Pulmonary artery endothelial cell (primary cell): ENCODE results near the gene OLFM1. TPM values are rescaled to one million over a fixed set of nuclear protein-coding genes. Genes with fewer than 3 reads are reported as not detected.

ENCODE experiments used
- DNase-seq: peaks from one replicate; pipeline ENCODE4 v3.0.0-alpha.2; 2011; ENCODE audit warnings: low read depth, low spot score
- total RNA-seq: library from RNA; depleted of rRNA; stranded (reverse); fragments of >200 nt; gene quantifications from 2 replicates; pipeline ENCODE4 v1.2.3, GENCODE V29; 2014

Gene OLFM1
- 0.13 and 0.46 TPM in 2 replicates for total RNA-seq

- DNase-seq, result peak; percentile 8
These were observed at the start of gene OLFM1 for GRCh38 chr9:135087489-135087792. TSS of gene OLFM1 (plus strand) at chr9:135087668. CDS start at chr9:135087990, 322 bp downstream.

- no peak for DNase-seq
These were observed 49.1 kb upstream of the OLFM1 start for GRCh38 chr9:135038331-135038730.

GRCh38 chr9:135038826-135039225 lies 48.6 kb upstream of the OLFM1 start:
- no peak for DNase-seq

DNA sequence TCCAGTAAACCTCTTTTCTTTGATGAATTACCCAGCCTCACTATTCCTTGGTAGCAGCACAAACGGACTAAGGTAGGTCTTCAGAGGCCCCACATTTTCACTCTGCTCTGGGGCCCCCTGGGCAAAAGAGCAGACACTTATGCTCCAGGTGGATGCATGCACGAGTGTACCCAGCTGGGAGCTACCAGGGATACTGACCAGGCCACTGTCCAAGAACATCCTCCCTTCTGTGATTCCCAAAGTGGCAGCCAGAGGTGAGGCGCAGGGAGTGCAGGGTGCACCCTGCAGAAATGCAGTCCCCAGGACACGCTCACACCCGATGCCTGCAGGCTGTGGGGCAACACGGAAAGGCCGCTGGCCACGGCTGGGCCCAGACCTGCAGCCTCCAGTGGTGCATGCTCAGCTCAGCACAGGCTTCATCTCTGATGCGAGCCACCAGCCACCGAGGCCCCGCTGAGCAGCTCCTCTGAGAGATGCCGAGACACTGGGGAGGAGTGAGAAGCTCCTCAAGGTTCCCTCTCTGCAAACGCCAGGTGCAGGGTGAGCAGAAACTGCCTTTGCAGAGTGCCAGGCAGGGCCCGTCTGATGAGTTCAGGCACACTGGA lies 48.1 kb upstream of the OLFM1 start:
- no peak for DNase-seq

- DNase-seq, result no peak
These were observed 47.4 kb upstream of the OLFM1 start for GRCh38 chr9:135039916-135040645.

GRCh38 chr9:135040892-135041291 lies 46.6 kb upstream of the OLFM1 start:
- DNase-seq, result no peak

GRCh38 chr9:135043345-135043744 lies 44.1 kb upstream of the OLFM1 start:
- DNase-seq, result no peak

GRCh38 chr9:135045264-135045927 lies 42.1 kb upstream of the OLFM1 start:
- DNase-seq, result no peak

DNA sequence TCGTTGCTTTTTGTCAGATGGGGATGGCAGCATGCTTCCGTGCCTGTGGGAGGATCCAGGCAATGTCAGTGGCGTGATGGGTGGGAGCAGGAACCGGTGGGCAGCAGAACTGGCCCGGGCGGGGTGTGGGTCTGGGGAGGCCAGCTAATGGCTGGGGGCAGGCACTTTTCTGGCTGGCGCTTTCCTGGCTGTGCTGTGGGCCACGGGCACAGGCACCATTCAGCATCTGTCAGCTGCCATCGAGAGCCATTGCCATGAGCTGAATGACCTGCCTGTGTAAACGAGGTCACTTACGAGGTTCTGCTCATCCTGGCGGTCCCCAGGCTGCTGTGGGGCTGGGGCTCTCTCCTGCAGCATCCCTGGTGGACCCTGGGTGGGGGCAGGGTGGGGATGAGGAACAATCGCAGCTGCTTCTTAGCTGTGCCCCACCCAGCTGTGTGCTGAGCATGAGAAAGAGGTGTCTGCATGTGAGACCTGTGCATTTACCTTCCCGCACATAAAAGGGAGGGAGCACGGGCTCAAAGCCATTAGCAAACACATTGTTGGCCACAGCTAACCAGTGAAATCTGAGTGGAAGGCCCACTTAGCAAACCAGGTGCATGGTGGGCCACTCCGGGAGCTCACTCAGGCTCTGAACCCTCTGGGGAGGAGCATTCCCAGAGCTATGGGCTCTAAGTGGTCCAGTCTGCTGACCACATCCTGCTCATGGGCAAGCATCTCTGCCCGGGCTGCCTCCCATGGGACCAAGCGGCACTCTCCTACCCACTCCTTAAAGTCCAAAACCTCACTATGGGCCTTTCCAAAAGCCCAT lies 41.3 kb upstream of the OLFM1 start:
- DNase-seq, result no peak

DNA sequence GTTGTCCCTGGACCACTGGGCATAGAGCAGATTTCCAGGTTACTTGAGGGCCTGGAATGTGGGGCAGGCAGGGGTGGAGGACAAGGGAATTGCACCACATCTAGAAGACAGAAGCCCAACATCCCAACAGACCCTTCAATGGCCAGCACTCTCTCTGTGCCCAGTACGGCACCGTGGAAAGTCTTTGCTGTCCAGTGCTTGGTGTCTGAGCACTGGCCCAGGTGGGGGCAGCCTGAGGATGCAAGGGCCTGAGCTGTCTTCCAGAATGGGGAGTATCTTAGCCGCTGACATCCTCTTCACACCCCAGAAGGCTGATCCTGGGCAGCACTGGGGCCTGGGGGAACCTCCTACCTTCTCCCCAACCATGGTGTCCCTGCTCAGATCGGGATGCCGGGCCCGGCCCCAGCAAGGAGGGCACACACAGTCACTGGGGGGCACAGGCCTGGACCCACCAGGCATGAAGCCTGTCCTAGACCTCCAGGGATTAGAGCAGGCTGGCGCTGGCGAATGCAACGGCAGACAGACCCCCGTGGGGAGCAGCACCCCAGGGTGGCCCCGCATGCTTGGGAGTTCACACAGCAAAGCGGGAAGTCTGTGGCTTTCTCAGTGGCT lies 40.6 kb upstream of the OLFM1 start:
- no peak for DNase-seq

GRCh38 chr9:135047521-135047920 lies 39.9 kb upstream of the OLFM1 start:
- DNase-seq, result no peak

DNA sequence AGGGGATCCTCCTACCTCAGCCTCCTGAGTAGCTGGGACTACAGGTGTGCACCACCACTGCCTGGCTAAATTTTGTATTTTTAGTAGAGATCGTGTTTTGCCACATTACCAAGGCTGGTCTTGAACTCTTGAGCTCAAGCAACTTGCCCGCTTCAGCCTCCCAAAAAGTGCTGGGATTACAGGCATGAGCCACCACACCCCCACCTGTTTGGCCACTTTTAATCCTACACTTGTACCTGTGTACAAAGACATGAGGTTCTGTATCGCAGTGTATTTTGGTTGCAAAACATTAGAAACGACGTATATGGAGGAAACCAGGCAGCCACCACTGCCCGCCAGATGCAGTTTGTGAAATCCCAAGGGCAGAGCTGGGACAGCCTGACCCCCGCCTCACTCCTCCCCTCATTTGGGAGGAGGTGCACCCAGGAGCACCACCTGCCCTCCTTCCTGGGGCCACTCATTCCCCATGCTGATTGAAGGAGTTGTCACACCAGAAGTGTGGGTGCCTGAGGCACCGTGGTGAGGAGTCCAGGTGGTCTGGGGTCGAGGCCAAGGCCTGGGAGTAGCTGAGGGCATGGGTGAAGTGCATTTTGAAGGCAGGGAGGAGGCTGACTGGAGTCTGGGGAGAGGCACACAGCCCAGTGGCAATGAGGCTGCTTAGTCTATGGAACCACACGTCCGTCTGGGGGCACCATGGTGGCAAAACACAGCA lies 39.3 kb upstream of the OLFM1 start:
- no peak for DNase-seq

GRCh38 chr9:135048758-135049444 lies 38.6 kb upstream of the OLFM1 start:
- no peak for DNase-seq

DNA sequence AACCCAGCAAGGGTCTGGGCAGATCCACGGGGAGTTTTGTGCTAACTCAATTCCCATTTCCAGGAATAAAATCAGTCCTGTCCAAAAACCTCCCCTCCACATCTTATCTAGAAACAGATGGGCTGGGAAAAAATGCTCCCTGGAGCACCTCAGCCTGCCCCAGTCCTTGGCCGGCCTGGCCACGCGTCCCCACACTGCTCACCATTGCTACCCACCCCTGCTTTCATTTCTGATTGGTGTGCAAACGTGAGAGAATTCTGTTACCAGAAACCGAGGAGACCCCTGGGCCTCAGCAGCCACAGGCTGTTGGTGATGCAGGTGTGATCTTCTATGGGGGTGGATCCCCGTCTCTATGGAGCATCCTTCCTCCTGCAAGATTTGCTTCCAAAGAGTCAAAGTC lies 38.0 kb upstream of the OLFM1 start:
- DNase-seq, result no peak

DNA sequence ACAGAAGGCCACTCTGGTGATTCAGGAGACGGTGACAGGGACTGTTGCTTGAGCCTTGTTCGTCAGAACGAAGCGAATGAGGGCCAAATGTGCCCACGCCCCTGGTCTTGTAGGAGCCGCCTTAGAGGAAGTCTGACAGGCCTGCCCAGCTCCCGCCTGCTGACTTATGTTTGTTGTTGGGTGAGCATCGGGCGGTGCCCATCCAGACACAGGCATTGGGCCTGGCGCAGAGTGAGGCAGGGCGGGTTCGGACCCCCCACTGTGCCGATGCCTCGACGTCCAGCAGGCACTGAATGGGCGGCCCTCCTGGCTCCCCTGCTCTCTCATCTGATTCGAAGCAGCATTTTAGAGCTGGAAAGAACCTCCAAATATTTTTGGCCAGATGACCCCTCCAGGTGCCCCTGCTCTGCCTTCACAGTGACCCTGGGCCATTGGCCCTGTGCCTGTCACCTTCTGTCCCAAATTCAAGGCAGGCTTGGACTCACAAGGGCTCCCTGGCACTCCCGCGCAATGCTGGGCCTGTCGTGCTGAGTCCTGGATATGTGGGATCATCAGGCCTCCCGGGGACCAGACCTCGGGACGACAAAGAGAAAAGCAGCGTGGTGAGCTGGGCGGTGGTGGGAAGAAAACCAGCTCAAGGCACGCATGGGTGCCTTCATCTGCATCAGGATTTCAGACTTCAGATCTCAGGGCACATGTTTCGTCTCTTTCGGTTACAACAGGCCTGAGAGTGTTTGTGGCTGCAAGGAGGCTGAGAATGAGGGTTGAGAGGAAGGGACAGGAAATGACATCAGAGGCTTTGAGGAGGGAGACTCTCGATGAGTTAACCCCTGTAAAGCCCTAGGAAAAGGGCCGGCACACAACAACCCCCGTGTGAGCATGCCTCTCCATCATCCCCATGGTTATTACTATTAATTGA lies 37.1 kb upstream of the OLFM1 start:
- no peak for DNase-seq

DNA sequence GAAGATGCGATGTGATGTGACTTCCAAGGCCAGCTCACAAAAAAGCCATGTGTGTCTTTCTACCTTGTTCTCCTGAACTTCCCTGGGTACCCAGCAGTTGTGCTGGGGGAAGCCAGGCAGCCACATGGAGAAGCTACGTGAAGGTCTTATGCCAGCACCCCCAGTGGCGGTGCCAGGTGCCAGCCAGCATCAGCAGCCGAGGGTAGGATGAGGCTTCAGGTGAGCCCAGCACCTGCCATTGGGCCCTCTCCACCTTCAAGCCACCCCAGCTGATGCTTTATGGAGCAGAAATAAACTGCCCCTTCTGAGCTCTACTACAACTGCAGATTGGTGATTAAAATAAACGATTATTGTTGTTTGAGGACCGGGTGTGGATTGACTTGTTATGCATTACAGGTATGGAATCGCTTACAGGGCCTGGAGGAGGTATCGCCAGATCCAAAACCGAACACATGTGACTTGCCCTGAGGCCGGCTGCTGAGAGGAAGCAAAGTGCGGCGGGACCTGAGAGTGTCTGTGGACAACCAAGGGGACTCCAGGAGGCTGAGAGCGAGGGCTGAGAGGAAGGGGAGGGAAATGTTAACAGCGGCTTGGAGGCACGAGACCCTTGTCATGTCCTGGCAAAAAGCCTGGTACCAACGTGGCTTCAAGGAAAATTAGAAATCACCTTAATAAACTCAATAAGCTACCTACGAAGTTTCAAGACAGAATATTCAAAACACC lies 36.0 kb upstream of the OLFM1 start:
- DNase-seq, result no peak

- no peak for DNase-seq
These were observed 34.3 kb upstream of the OLFM1 start for GRCh38 chr9:135053133-135053532.

DNA sequence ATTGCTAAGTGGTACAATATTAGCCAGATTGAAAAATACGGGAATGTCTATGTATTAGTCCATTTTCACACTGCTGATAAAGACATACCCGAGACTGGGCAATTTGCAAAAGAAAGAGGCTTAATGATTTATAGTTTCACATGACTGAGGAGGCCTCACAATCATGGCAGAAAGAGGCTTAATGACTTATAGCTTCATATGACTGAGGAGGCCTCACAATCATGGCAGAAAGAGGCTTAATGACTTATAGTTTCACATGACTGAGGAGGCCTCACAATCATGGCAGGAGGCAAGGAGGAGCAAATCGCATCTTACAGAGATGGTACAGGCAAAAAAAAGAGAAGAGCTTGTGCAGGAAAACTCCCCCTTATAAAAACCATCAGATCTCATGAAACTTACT lies 32.3 kb upstream of the OLFM1 start:
- DNase-seq, result no peak

DNA sequence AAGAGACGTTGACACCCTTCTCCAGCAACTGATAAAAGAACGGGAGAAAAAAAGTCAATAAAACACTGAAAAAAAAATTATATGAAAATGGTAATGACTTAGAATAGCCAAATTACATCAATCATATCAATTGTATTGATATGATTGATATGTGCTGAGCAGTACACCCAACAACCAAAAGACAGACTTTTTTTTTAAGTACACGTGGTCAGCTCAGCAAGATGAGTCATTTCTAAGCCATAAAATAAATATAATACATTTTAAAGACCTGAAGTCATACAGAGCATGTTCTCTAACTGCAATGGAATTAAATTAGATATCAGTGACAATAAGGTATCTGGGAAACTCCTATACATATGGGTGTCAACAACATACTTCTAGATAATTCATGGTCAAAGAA lies 30.9 kb upstream of the OLFM1 start:
- DNase-seq, result no peak
